Ovary (tissue), 9 donors: ENCODE results near the gene GJA4. TPM values are rescaled to one million over a fixed set of nuclear protein-coding genes. Genes with fewer than 3 reads are reported as not detected.
"Not testable (repeated sequence)": the region's sequence is repeated elsewhere in the genome, so short reads cannot be mapped to it uniquely, and the experiment has no call there.

Experiments used
- DNase-seq, 5 donors: peaks; one replicate each; pipeline ENCODE4 v3.0.0-alpha.2; 2019 to 2020
- H3K27ac ChIP-seq, 2 donors: fragments of 200-600 bp; one replicate each; pipeline versions ENCODE4 v1.5.1 to v1.8.0; 2019 to 2022
- H3K27me3 ChIP-seq: fragments of 200-600 bp; one replicate; pipeline ENCODE4 v1.8.0; 2022
- H3K36me3 ChIP-seq: fragments of 200-600 bp; sonication (generic); one replicate; pipeline ENCODE4 v1.5.1; 2019
- H3K4me1 ChIP-seq: one replicate; pipeline ENCODE4 v1.8.1; 2013; ENCODE audit warnings: mild to moderate bottlenecking, moderate library complexity; ENCODE audit not compliant: insufficient read depth
- H3K4me3 ChIP-seq: fragments of 200-600 bp; sonication (generic); one replicate; pipeline ENCODE4 v1.5.1; 2017
- H3K9me3 ChIP-seq, 2 donors: fragments of 200-600 bp in 1 of 2; sonication (generic) in 1 of 2; one replicate each; pipeline versions ENCODE4 v1.5.1 to v1.8.1; 2013 to 2019; ENCODE audit warnings: mild to moderate bottlenecking in 1 of 2, moderate library complexity in 1 of 2
- EP300 ChIP-seq: sonication (generic); formaldehyde crosslinking; IDR thresholded peaks from one replicate; pipeline ENCODE4 v1.6.1; 2017; ENCODE audit warnings: antibody characterized with exemption
- POLR2A ChIP-seq: fragments of 450-650 bp; IDR thresholded peaks from one replicate; pipeline ENCODE4 v1.6.1; 2017; ENCODE audit warnings: antibody characterized with exemption, mild to moderate bottlenecking, moderate library complexity
- WGBS, 3 donors: extraction: QIAGEN DNeasy Blood & Tissue Kit in 1 of 3; methylation state at CpG; one replicate each; pipeline versions ENCODE4 v1.1.5 to v1.1.7; 2013 to 2017; 5-methylcytosine and 5-hydroxymethylcytosine counted together
- intact Hi-C, 4 donors: fragments of 100-400 bp; cut with DNase I; formaldehyde crosslinking; loops; one replicate each; pipeline versions ENCODE4 v1.11.0 to v1.15.1; 2022 to 2023
- polyA plus RNA-seq, 2 donors: library from polyadenylated mRNA; stranded (reverse); fragments of 200-250 nt in 1 of 2; fragments of 350-450 nt in 1 of 2; fragmentation: Illumina TruSeq in 1 of 2; extraction: RNeasy Lipid Tissue Mini Kit (QIAGEN cat#74804) in 1 of 2; gene quantifications; one replicate each; pipeline ENCODE4 v1.2.3, GENCODE V29; 2013 to 2014
- total RNA-seq, 7 donors: library from RNA; depleted of rRNA in 2 of 7; stranded (reverse); fragments of >200 nt in 2 of 7; fragmentation: NEBNext Ultra II Directional in 3 of 7; extraction: Animal tissue kit (Norgen Biotek cat#: 25700) in 3 of 7; gene quantifications; one replicate each; pipeline versions ENCODE4 v1.1.0 to v1.2.4, GENCODE V29; 2016 to 2023
- TF ChIP-seq, protein P1 (sequence below), 3 donors: fragments of 450-650 bp in 2 of 3; fragments of 200-600 bp in 1 of 3; IDR thresholded peaks; one replicate each; pipeline versions ENCODE4 v1.5.1 to v1.8.0; 2016 to 2022; ENCODE audit warnings: antibody characterized with exemption in 3 of 3, mild to moderate bottlenecking in 1 of 3
- donor health status: DM: no; HTN: no; CAD: no; lungs with moderate emphysema.
- donor health status: DM: no; HTN: no; CAD: no.
- donor health status: Bipolar disorder and iron deficiency.
- donor health status: DM: yes; HTN: yes; CAD: no.
- donor health status: DM: no; HTN: no; CAD: no.
- donor health status: DM: yes; HTN: yes; CAD: no.

The GJA4 gene
- total and polyA plus RNA-seq, 9 donors: 4.9 to 149 (median 9.5) TPM

DNA sequence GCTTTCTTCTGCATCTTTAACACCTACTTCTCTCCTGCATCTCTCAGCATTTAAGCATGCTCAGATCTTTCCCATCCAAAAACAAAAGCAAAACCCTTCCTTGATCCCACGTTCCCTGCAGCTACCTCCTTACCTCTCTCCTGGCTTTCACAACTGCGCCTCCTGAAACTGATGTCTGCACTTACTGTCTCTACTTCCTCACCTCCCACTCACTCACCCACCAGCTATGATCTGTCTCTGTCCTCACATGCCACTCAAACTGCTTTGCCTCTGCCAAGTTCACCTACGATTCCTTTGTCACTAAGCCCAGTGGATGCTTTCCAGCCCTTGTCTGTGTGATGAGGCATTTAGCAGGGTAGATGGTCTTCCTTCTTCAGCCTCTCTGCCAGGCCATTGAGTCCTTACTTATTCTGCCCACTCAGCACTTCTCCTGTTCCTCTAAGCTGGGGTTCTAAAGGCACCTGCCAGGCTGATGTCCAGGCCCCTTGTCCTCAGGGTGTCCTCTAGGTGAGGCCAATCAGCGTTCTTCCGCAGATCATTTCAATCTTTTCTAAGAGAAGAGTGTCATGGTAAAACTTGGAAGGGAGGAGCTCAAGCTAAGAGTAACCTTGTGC lies 21.8 kb upstream of the GJA4 start:
- Histone ChIP-seq H3K9me3 (no peaks in the 10 kb centered on the region), H3K27me3 (no peaks in the 10 kb centered on the region), H3K4me1 (no peaks in the 10 kb centered on the region), H3K36me3 (no peaks in the 10 kb centered on the region), H3K27ac (no peak overlapping the region), H3K4me3 (no peak overlapping the region)
- intact Hi-C loops: no loop called here
- 68 to 73% (median 73%) methylated on average over 5 of the region's 5 CpGs for WGBS, 3 donors
- DNase-seq: no peak
- TF ChIP-seq, protein P1, sequence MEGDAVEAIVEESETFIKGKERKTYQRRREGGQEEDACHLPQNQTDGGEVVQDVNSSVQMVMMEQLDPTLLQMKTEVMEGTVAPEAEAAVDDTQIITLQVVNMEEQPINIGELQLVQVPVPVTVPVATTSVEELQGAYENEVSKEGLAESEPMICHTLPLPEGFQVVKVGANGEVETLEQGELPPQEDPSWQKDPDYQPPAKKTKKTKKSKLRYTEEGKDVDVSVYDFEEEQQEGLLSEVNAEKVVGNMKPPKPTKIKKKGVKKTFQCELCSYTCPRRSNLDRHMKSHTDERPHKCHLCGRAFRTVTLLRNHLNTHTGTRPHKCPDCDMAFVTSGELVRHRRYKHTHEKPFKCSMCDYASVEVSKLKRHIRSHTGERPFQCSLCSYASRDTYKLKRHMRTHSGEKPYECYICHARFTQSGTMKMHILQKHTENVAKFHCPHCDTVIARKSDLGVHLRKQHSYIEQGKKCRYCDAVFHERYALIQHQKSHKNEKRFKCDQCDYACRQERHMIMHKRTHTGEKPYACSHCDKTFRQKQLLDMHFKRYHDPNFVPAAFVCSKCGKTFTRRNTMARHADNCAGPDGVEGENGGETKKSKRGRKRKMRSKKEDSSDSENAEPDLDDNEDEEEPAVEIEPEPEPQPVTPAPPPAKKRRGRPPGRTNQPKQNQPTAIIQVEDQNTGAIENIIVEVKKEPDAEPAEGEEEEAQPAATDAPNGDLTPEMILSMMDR (IDR thresholded peaks at IDR 0.05): no peak

- no peak for DNase-seq
- intact Hi-C loops: no loop called here
- Histone ChIP-seq H3K27ac (no peak overlapping the region), H3K4me1 (no peaks in the 10 kb centered on the region), H3K27me3 (no peaks in the 10 kb centered on the region), H3K4me3 (no peak overlapping the region), H3K36me3 (no peaks in the 10 kb centered on the region), H3K9me3 (no peaks in the 10 kb centered on the region)
- TF ChIP-seq POLR2A (no peak), EP300 (no peak)
- TF ChIP-seq, protein P1 (IDR thresholded peaks at IDR 0.05): no peak
- WGBS, 3 donors: 77 to 83% (median 82%) methylated on average over 16 of the region's 16 CpGs
Observed at GRCh38 chr1:34771573-34772371, 21.0 kb upstream of the GJA4 start.

GRCh38 chr1:34773114-34773513 lies 19.7 kb upstream of the GJA4 start:
- H3K27ac ChIP-seq, H3K4me3 ChIP-seq, H3K27me3 ChIP-seq, DNase-seq, H3K36me3 ChIP-seq, intact Hi-C loops, H3K4me1 ChIP-seq, H3K9me3 ChIP-seq: not testable (repeated sequence)
- 80 to 91% (median 81%) methylated on average over 4 of the region's 4 CpGs for WGBS, 3 donors

DNA sequence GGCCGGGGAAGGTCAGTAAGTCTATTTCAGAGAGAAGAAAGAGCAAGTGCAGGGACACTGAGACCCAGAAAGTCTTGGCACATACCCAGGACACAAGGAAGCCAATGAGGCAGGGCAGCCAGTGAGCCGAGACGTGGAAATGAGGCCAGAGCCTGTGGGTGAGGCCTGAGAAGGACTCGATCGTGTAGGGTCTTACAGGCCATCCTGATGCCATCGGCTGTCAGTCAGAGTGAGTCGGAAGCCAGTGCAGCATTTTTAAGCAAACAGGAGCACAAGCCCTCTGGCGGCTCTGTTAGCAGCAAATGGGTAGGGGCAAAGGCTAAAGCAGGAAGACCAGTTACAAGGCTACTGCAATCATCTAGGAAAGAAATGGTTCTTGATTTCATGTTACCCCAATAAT lies 17.8 kb upstream of the GJA4 start:
- H3K36me3 ChIP-seq: no peaks in the 10 kb centered on the region
- intact Hi-C loops: no loop called here
- no peaks in the 10 kb centered on the region for H3K27me3 ChIP-seq
- H3K9me3 ChIP-seq: no peaks in the 10 kb centered on the region
- H3K27ac ChIP-seq: no peak overlapping the region
- TF ChIP-seq, protein P1 (IDR thresholded peaks at IDR 0.05): no peak
- no peak for TF ChIP-seq EP300
- DNase-seq: no peak
- no peaks in the 10 kb centered on the region for H3K4me1 ChIP-seq
- 54 to 62% (median 55%) methylated on average over 8 of the region's 8 CpGs for WGBS, 3 donors
- no peak overlapping the region for H3K4me3 ChIP-seq

DNA sequence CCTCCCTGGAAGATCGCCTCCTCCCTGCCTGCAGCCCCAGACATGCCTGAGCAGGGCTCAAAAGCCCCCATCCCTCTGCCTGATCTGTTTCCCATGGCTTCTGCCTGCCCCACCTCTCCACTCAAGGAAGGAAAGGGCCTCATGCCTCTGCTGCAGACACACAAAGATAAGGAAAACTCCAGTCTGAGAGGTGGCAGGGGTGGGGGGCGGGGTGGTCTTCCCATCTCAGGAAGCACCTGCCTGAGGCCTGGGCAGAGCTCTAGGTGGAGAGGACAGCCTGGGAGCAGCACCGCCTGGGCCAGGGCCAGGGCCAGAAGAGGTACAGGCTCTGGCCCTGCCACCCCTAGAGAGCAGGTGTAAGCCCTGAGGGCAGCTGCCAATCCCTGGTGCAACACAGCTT lies 15.9 kb upstream of the GJA4 start:
- Histone ChIP-seq H3K27ac (no peak overlapping the region), H3K9me3 (no peaks in the 10 kb centered on the region), H3K4me1 (peaks cover 4% of the 10 kb centered on the region), H3K36me3 (no peaks in the 10 kb centered on the region), H3K4me3 (no peak overlapping the region), H3K27me3 (no peaks in the 10 kb centered on the region)
- DNase-seq: no peak
- WGBS, 3 donors: 79 to 92% (median 85%) methylated on average over 3 of the region's 3 CpGs
- intact Hi-C loops: no loop called here
- TF ChIP-seq, protein P1 (IDR thresholded peaks at IDR 0.05): no peak
- no peak for TF ChIP-seq EP300
